WERI-Rb-1 (cell line): ENCODE results near the gene PRIM2.
A peak's percentile ranks its signal among the peaks of the same experiment; 100 is the strongest.
"Not testable (repeated sequence)": the region's sequence is repeated elsewhere in the genome, so short reads cannot be mapped to it uniquely, and the experiment has no call there.

Experiments used
- DNase-seq: peaks from one replicate; pipeline ENCODE4 v3.0.0-alpha.2; 2020
- H3K27ac ChIP-seq: fragments of 250-450 bp; sonication (Bioruptor Pico); 2 replicates; pipeline ENCODE4 v1.5.1; 2020; ENCODE audit warnings: mild to moderate bottlenecking, moderate library complexity
- H3K27me3 ChIP-seq: fragments of 250-450 bp; sonication (Bioruptor Pico); 2 replicates; pipeline ENCODE4 v1.5.1; 2021; ENCODE audit warnings: mild to moderate bottlenecking, low read depth, moderate library complexity; ENCODE audit not compliant: insufficient read depth, severe bottlenecking
- H3K36me3 ChIP-seq: fragments of 250-450 bp; sonication (Bioruptor Pico); 2 replicates; pipeline ENCODE4 v1.5.1; 2020; ENCODE audit warnings: mild to moderate bottlenecking, moderate library complexity
- H3K4me3 ChIP-seq: 2 replicates; pipeline ENCODE4 v1.5.1; 2011; ENCODE audit warnings: low read depth, mild to moderate bottlenecking, control low read depth, low read length
- H3K9me3 ChIP-seq: fragments of 250-450 bp; sonication (Bioruptor Pico); 2 replicates; pipeline ENCODE4 v1.5.1; 2021; ENCODE audit warnings: mild to moderate bottlenecking, moderate library complexity; ENCODE audit not compliant: severe bottlenecking
- TF ChIP-seq, protein P1 (sequence below): IDR thresholded peaks from 2 replicates; pipeline ENCODE4 v1.5.1; 2011; ENCODE audit warnings: low read depth, mild to moderate bottlenecking, control low read depth, inconsistent platforms, low read length

The PRIM2 gene

GRCh38 chr6:57535994-57536393, 218.6 kb downstream of the PRIM2 start:
- H3K4me3 ChIP-seq, H3K27ac ChIP-seq, H3K9me3 ChIP-seq, H3K27me3 ChIP-seq, H3K36me3 ChIP-seq: not testable (repeated sequence)
- peak; percentile 19 for DNase-seq
- TF ChIP-seq, protein P1, sequence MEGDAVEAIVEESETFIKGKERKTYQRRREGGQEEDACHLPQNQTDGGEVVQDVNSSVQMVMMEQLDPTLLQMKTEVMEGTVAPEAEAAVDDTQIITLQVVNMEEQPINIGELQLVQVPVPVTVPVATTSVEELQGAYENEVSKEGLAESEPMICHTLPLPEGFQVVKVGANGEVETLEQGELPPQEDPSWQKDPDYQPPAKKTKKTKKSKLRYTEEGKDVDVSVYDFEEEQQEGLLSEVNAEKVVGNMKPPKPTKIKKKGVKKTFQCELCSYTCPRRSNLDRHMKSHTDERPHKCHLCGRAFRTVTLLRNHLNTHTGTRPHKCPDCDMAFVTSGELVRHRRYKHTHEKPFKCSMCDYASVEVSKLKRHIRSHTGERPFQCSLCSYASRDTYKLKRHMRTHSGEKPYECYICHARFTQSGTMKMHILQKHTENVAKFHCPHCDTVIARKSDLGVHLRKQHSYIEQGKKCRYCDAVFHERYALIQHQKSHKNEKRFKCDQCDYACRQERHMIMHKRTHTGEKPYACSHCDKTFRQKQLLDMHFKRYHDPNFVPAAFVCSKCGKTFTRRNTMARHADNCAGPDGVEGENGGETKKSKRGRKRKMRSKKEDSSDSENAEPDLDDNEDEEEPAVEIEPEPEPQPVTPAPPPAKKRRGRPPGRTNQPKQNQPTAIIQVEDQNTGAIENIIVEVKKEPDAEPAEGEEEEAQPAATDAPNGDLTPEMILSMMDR: peak; percentile 51

DNA sequence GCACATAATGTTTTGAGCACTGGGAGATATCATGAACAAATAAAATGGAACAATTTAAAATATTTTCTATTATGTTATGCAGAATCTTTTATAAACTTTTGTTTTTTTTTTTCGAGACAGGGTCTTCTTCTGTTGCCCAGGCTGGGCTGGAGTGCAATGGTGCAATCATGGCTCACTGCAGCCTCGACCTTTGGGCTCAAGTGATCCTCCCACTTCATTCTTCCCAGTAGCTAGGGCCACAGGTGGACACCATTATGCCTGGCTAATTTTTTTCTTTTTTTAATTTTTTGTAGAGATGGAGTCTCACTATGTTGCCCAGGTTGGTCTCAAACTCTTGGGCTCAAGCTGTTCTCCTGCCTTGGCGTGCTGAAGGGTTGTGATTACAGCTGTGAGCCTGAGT, 220.5 kb downstream of the PRIM2 start:
- not testable (repeated sequence) for H3K4me3 ChIP-seq, H3K9me3 ChIP-seq, H3K36me3 ChIP-seq, DNase-seq, H3K27ac ChIP-seq, H3K27me3 ChIP-seq

DNA sequence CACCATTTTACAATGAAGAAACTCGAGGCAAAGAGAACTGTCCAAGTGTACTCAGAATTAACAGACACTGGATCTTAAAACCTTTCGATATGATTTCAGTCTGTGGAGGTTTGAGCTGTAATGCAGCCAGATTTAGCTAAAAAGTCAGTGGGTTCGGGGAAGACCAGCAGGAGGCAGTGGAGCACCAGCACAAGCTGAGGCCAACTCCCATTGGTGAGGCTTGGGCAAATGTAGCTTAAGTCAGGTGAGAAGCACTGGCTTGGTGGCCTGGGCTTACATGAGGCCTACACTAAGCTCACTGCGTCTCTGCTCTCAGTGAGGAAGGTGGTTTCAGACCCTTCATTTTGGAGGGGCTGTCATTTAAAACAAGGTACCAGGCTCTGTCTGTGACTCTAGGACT, 234.5 kb downstream of the PRIM2 start:
- not testable (repeated sequence) for H3K36me3 ChIP-seq, DNase-seq, H3K9me3 ChIP-seq, H3K27ac ChIP-seq, H3K27me3 ChIP-seq, H3K4me3 ChIP-seq

DNA sequence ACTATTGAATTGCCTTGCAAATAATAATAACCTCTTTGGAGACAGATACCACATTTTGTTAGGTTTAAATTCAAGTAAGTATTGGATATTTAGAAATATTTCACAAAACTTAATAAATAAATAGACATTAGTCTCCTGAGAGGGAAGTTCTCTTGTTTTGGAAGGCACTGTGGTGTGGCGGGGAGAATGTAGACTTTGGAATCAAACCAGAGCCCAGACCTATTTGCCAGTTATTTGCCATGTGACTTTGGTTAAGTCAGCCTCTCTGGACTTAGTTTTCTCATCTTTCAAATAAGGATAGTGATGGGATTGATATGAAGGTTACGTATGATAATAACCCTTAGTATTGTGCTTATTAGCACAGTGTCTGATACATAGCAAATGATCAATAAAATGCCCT, 240.4 kb downstream of the PRIM2 start:
- H3K4me3 ChIP-seq: not testable (repeated sequence)

GRCh38 chr6:57559170-57559569, 241.7 kb downstream of the PRIM2 start:
- not testable (repeated sequence) for DNase-seq, H3K9me3 ChIP-seq, H3K27ac ChIP-seq, H3K27me3 ChIP-seq, H3K4me3 ChIP-seq, H3K36me3 ChIP-seq

More for the DNA sequence above, 240.4 kb downstream of the PRIM2 start:
- H3K36me3 ChIP-seq, H3K27me3 ChIP-seq, H3K27ac ChIP-seq, H3K9me3 ChIP-seq, DNase-seq: not testable (repeated sequence)

DNA sequence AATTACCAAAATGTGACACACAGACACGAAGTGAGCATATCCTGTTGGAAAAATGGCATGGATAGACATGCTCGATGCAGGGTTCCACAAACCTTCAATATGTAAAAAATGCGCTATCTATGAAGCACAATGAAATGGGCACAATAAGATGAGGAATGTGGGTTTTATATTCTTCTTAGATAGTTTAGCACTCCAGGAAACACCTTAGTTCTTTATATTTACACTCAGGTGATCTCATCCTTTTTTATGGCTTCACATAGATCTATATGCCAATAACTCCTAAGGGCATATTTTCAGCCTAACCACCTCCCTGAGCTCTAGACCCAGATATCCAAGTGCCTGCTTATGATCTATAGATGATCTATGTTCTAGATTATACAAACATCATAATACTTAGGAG, 244.8 kb downstream of the PRIM2 start:
- H3K27ac ChIP-seq, DNase-seq, H3K36me3 ChIP-seq, H3K9me3 ChIP-seq, H3K4me3 ChIP-seq, H3K27me3 ChIP-seq: not testable (repeated sequence)

DNA sequence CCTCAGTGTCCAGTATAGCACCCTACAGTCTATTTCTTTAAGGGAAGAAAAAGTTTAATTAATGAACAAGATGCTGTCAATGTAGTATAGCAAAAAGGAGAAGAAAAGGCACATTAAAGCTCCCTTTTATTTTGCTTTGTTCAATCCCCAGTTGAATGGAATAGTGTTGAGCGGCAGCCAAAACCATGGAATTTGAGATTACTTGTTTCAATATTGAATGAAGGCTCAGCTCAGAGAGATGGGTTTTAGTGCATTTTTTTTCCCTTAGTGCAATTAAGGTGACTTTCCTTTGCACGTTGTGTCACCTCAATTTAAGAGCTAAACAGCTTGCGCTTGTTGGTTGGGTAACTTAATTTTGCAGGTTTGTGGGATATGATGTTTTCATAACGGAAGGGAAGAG, 254.7 kb downstream of the PRIM2 start:
- not testable (repeated sequence) for H3K36me3 ChIP-seq, H3K4me3 ChIP-seq, DNase-seq, H3K27me3 ChIP-seq, H3K27ac ChIP-seq, H3K9me3 ChIP-seq

DNA sequence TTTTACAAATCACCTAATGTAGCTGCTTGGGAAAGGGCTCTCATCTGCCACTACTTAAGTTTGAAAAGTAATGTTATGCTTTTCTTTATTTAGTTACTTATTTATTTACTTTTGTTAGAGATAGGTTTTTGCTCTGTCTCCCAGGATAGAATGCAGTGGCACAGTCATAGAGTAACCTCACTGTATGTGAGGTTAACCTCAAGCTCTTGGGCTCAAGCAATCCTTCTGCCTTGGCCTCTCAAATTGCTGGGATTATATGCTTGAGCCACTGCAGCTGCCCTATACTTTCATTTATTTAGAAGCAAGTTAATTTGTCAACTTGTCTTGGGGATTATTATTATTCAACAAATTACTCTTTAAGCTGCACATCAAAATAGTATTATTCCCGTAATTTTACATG, 255.4 kb downstream of the PRIM2 start:
- H3K27ac ChIP-seq, H3K27me3 ChIP-seq, H3K36me3 ChIP-seq, DNase-seq, H3K4me3 ChIP-seq, H3K9me3 ChIP-seq: not testable (repeated sequence)

GRCh38 chr6:57577023-57577422, 259.6 kb downstream of the PRIM2 start:
- not testable (repeated sequence) for H3K4me3 ChIP-seq, H3K27ac ChIP-seq, H3K27me3 ChIP-seq, H3K36me3 ChIP-seq, H3K9me3 ChIP-seq, DNase-seq

- H3K4me3 ChIP-seq, H3K27me3 ChIP-seq, H3K27ac ChIP-seq, H3K9me3 ChIP-seq, DNase-seq, H3K36me3 ChIP-seq: not testable (repeated sequence)
These were observed 262.1 kb downstream of the PRIM2 start for GRCh38 chr6:57579489-57579888.

GRCh38 chr6:57581586-57581985, 264.2 kb downstream of the PRIM2 start:
- H3K36me3 ChIP-seq, H3K27me3 ChIP-seq, H3K4me3 ChIP-seq, H3K9me3 ChIP-seq, H3K27ac ChIP-seq, DNase-seq: not testable (repeated sequence)

GRCh38 chr6:57601105-57601504, 283.7 kb downstream of the PRIM2 start:
- H3K27me3 ChIP-seq, DNase-seq, H3K36me3 ChIP-seq, H3K9me3 ChIP-seq, H3K4me3 ChIP-seq, H3K27ac ChIP-seq: not testable (repeated sequence)

DNA sequence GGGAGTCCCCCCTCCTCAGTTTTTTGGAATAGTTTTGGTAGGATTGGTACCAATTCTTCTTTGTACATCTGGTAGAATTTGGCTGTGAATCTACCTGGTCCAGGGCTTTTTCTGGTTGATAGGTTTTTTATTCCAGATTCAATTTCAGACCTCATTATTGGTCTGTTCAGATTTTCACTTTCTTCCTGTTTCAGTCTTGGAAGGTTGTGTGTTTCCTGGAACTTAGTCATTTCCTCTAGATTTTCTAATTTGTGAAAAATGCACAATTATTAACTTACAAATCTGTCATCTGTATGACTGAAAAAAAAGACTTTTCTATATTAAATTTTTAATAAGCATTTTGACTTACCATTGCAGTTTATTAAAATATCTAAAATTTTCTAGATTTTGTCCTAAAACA, 287.9 kb downstream of the PRIM2 start:
- not testable (repeated sequence) for H3K4me3 ChIP-seq, H3K27me3 ChIP-seq, DNase-seq, H3K27ac ChIP-seq, H3K36me3 ChIP-seq, H3K9me3 ChIP-seq

DNA sequence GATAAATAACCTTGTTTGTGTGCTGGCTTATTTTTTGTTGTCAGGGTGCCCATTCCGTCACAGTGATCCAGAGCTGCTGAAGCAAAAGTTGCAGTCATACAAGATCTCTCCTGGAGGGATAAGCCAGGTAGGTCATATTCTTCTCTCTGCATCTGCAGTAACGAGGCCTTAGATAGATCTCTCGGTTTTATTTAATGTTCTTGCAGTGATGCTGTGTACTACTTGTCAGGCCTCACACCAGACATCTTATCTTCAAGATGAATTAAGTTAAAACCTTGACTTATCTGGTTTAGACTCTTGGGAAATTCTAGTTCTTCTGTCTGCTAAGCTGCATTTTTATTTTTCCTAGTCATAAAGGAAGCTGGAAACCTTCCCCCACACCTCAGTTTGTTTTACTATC, 288.9 kb downstream of the PRIM2 start:
- not testable (repeated sequence) for H3K27me3 ChIP-seq, DNase-seq, H3K27ac ChIP-seq, H3K36me3 ChIP-seq, H3K4me3 ChIP-seq, H3K9me3 ChIP-seq

GRCh38 chr6:57610612-57611011, 293.2 kb downstream of the PRIM2 start:
- not testable (repeated sequence) for DNase-seq, H3K4me3 ChIP-seq, H3K27me3 ChIP-seq, H3K27ac ChIP-seq, H3K9me3 ChIP-seq, H3K36me3 ChIP-seq
